B cell (primary cell): ENCODE measurements around the gene TAPBP.

ENCODE experiments used
- CTCF ChIP-seq: fragments of 200-600 bp; IDR thresholded peaks from one replicate; pipeline ENCODE4 v1.8.0; 2022; ENCODE audit warnings: antibody characterized with exemption, mild to moderate bottlenecking
- EZH2 ChIP-seq: IDR thresholded peaks from 2 replicates; pipeline ENCODE4 v1.6.1; 2012; ENCODE audit warnings: borderline replicate concordance, low read depth, mild to moderate bottlenecking, moderate library complexity, low read length; ENCODE audit not compliant: insufficient read depth, poor library complexity, severe bottlenecking

GRCh38 chr6:33278810-33279209, 35.1 kb downstream of the TAPBP start:
- no peak for TF ChIP-seq CTCF
- no peak for TF ChIP-seq EZH2
